Stimulated activated CD4-positive, alpha-beta T cell treated with anti-CD3 and anti-CD28 coated beads, Interleukin-2, amount 100 ng/mL, for 4 hours (primary cell): ENCODE measurements around the gene ARL2BP.

Experiments used
- DNase-seq: peaks from one replicate; pipeline ENCODE4 v3.0.0-alpha.2; 2020; ENCODE audit warnings: low read depth

The ARL2BP gene

DNA sequence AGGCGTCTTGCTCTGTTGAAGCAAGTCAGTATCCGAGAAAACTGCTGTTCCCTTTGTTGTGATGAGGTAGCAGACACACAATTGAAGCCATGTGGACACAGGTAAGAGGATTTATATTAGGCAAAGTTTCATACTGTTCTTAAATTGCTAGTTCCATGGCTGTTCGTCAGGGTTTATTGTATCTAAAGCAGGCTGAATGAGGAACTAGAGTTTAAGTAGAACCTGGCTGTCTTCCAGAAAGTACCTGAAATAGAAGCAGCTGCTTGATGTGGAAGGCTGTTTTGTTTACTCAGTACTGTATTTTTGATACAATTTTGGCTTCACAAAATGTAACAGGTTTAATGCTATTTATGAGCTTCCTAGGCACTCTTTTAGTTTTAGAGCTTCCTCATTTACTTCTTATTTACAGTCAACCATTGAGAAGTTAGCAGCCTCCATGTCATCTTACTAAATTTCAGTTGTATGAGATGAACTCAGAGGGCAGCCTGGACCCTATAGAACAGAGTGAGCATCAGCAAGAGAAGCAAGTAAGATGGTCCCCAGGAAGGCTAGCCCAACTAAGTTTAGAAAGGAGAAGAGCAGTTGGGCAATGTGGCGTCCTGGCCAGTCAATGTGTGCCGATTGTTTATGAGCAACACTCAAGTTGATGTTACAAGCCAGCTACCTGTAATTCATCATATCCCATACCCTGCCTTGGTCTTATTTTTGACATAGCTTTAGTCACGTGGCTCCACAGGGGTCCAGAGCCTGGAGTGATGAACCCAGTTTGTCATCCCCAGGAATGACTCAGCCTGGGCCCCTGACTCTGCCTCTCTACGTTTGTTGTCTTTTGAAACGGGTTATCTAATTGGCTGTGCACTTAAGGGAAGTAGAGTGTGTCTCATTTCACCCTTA, 9.7 kb upstream of the ARL2BP start:
- no peak for DNase-seq

DNA sequence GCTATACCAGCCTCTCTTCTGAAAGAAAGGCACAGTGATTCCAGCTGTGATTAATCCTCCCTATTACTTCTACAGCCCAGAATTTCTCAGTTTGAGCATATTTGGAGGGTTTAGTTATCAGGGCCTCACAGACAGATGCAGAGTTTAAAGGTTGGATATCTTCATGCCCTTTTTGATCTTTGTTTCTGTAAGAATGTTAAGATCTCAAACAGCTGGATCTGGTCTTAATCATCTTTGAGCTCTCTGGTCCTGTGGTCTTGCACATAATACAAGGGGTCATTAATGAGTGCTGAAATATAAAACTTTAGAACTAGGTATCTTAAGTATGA, 9.1 kb upstream of the ARL2BP start:
- DNase-seq: no peak

DNA sequence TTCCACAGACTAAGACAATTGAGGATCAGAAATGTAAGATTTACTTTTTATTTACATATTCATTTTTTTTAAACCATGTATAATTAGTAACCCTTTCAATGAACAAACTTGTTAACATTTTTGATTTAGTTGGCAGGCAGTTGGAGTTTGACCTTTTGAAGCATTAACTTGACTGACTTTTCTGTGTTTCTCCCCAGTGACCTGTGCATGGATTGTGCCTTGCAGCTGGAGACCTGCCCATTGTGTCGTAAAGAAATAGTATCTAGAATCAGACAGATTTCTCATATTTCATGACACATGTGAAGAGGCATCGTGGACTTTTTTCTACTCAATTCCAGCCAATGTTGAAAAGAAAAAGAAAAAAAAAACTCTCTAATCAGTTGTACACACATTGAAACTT, 6.4 kb upstream of the ARL2BP start:
- no peak for DNase-seq

DNA sequence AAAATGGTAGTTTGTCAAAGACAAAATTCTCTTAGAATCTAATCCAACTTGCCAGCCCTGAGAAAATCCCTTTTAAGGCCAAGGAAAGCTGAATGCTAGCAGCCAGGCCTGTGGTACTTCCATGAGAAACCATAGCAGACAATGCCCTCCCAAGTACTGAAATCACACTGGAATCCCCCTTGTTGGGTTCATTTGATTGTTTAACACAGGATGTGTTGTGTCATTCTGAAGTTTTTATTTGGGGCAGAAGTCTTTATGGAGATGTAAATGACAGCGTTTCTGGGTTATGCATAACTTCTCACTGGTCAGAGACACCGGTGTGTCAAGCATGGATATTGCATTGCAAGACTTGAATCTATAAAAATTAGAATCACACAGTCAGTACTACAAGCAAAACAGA, 6.0 kb upstream of the ARL2BP start:
- DNase-seq: no peak

DNA sequence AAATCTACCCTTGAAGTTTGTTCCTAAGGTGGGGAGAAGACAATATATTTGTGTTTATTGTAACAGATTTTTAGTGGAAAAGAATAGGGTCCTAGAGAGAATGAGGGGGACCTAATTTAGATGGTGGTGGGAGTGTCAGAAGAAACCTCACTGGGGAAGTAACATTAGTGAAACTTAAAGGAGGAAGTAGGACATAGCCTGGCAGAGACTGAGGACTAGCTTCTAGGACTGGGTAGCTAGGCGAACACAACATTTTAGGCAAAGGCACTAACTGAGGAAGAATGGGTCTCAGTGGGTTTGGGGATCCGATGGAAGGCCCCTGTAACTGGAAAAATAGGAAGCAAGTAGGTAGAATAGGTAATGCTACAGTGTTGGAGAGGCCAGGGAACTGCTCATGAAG, 4.2 kb upstream of the ARL2BP start:
- DNase-seq: no peak

DNA sequence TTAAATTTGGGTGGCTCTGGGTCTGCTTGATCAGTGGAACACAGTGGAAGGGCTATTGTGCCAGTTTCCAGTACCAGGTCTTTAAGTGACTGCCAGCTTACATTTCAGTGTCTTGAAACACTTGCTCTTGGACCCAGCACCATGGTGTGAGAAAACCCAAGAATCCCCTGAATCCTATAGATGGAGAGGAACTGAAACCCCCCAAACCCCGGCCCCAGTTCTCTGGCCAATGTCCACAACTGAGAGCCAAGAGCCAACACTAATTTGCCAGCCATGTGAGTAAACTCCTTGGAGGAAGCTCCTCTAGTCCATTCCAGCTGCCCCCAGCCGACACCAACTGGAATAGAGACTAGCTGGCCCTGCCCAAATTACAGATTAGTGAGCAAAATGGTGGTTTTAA, 2.4 kb upstream of the ARL2BP start:
- no peak for DNase-seq

DNA sequence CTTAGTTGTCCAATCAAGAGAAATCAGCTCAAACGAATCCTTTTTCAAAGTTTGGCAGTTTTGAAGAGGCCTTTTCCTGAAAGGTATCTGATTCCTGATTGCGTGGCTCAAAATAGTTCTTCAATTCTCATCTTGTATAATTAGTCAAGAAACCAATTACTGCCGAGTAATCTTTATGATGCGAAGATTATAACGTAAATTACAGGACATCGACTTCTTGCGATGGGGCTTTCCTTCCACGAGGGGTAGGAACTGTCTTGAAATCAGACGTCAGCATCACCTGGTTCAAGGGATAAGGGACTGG, 644 bp upstream of the ARL2BP start:
- DNase-seq: no peak

DNA sequence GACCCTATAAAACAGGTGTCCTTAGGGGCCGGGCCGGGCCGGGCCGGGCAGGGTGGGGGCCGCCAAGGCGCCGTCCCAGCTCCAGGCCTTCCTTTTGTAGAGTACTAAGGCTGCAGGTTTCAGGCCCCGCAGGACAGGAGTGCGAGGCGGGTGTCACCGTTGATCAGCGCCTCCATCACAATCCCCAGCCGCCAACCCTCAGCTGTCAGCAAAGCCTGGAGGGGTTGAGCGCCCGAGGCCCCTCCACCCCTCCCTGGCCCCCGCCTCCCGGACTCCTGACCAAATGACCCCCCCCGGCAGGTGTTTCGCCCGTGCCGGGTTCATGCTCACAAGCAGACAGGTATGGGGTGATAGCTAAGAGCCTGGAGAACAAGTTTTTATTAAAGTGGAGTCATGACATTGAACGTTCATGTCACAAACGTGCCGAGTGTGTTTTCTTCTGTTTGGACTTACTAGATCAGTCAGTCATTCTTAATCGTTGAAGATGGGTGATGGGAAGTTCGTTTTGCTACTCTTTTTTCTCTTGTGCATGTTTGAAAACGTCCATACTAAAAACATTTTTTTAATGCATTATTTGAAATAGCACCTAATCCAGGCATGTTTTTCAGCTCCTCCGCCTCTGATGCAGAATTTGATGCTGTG, 534 bp downstream of the ARL2BP start:
- DNase-seq: no peak

DNA sequence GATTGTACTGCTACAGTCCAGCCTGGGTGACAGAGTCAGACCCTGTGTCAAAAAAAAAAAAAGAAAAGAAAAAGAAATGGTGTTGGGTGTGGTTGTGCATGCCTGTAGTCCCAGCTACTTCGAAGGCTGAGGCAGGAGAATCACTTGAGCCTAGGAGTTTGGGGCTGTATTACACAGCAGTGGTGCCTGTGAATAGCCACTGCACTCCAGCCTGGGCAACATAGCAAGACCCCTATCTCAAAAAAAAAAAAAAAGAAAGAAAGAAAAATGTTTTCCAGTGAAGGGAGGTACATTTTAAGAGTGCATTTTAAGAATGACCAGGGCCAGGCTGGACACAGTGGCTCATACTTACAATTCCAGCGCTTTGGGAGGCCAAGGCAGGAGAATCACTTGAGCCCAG, 6.3 kb downstream of the ARL2BP start:
- no peak for DNase-seq

DNA sequence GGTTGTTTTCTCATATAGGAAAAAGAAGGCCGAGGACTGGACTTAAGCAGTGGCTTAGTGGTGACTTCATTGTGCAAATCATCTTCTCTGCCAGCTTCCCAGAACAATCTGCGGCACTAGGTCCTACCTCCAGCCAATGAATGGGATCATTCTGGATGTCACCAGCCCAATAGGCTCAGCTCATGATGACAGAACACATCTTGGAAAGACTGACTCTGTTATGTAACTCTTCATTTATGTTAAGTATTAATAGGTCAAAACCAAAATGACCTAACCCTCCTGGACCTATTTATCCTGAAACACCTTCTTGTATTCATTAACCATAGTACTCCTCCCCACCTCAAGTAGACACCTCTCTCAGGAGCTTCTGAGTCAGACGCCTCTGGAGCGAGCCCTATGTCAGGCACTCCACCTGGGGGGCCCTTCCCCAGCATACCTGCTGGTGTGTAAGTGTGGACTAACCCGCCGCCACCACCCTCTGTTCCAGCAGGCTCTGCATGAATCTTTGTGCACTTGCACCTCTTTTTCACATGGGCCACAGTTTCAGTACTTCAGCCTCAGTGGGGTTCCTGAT, 7.2 kb downstream of the ARL2BP start:
- no peak for DNase-seq

DNA sequence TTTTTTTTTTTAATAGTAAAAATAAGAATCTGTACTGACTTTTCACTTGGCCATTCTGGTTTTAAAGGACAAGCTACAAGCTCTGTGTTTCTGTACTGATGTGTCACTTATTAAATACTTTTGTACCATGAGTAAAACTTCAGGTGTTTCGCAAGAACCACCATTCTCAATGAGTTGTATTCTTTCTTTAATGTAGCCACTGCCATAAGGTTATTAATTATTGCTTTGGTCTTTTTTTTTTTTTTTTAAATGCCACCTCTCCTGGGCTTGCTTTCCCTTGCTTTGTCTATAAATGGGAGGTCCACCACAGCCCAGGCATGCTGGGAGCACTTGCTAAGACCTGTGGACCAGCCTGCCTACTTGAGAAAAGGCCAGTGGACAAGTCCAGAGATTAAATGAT, 8.4 kb downstream of the ARL2BP start:
- DNase-seq: no peak

DNA sequence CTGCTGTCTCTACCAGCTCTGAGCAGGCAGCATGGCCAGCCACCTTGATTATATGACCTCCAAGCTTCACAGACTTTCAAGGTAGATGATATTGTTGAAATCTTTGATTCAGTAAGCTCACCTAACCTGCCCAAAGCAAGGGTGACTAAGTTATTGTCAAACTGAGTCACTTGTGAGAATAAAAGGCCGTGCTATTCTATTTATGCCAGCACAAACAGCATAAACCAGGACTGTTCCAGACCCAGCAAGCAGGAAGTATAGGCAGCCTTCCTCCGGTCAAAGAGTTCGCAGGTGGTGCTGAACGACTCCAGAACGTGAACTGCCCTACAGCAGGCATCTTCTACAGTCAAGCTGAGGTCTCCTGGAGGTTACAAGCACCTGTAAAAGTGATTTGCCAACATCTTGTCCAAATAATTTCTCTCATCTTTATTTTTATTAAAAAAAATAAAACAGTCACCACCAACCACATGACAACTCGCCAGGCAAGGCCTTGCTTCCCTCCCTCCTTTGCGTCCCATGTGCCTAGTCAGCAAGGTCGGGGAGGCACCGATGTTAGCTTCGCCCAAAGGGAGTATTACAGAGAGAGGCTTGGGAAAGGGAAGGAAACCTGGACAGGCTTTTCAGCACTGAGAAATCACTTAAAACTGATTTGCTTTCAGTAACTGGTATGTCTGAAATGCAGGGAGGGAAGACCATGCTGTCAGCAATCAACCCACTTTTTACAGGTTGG, 10.8 kb downstream of the ARL2BP start:
- DNase-seq: no peak

DNA sequence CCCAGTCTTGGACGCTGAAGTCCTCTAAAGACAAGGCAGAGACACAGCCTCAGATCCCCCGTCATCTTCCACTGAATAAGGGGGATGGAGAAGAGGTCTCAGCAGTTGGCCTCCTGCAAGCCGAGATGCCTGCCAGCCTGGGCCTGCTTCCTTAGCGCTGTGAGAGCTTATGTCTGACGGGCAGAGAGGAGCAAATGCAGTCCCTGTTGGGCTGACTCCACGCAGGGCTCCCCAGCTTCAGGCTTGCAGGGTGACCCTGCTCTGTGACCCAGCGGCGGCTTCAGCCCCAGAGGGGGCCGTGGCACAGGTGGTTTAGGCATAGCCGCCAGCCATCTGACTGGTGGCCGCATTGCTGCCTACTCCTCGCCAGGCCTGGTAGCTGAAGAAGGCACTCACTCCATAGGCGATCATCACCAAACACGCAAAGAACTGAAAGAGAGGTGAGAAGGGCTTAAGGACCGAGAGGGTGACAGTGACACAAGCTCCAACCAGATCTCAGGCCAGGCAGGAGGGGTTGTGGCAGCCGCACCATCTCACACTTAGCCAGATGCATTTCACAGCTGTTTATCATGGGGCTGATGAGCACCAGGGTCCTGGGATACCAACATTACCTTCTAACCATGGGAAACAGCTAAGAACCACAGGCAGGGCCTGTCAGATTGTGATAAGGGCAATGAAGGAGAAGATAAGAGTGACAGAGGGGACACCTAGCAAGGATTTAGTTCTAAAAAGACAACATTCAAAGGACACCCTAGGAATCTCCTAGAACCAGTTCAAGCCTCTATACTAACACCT, 11.7 kb downstream of the ARL2BP start:
- DNase-seq: no peak

DNA sequence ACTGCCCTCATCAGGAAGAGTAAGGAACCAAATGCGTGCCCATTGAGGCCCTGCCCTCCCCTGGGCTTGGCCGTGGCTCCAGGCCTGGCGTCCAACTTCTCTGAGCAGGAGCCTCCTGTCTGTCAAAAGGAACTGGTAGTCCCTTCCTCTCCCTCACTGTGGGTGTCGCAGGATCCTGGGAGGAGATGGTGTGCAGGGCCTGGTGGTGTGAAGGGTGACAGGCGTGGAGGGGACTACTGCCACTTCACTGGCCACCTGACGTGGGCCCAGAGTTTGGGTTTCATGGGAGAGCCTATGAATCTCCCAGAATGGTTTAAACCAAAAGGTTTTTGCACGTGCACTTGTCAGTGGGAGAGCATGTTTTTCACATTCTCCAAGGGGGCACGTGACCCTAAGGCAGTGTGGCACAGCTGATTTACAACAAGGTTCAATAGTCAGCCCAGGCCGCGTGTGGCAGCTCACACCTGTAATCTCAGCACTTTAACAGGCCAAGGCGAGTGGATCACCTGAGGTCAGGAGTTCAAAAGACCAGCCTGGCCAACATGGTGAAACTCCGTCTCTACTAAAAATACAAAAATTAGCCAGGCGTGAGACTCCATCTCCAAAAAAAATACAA, 12.5 kb downstream of the ARL2BP start:
- no peak for DNase-seq

DNA sequence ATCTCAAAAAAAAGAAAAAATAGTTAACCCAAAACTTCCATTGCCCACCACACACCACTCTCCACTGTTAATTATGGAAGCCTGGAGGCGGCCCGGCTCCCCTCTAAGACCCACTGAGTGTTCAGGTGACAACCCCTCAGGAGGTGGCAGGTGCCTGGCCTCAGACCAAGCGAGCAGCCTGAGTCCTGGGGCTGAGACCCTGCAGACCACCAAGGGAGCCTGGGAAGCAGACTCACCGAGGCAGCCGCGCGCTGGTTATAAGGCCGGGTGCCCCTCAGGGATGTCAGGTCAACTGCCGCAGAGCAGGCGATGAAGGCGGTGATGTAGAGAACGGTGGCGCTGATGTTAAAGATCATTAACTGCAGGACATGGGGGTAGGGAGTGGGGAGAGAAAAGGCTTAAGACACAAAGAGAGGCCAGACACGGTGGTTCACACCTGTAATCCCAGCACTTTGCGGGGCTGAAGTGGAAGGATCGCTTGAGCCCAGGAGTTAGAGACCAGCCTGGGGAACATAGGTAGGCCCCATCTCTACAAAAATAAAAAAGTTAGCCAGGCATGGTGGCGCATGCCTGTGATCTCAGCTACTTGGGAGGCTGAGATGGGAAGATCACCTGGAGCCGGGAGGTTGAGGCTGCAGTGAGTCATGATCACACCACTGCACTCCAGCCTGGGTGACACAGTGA, 13.3 kb downstream of the ARL2BP start:
- DNase-seq: no peak

DNA sequence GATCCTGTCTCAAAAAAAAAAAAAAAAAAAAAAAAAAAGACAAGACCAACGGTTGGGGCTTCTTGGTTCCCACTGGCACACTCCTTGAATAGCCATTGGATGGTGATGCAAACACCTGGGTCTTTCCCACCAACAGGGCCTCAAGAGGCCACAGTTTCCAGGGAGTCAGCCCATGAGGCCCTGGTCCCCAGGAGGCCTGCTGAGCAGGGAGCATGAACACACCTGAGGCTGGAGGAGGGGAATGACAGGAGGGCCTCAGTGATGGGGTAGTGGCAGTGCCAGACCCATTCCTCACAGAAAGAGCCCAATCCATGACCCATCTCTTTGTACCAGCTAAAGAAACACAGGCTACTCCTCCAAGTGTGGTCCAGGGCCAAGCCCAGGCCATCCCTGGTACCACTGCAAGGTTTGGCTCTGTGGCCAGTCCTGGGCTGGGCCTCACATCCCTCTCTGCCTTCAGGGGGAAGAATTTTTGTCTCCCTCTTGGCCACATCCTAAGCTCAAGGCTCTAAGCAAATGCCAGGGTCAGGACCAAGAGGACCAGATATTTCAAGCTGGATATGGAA, 13.9 kb downstream of the ARL2BP start:
- no peak for DNase-seq

DNA sequence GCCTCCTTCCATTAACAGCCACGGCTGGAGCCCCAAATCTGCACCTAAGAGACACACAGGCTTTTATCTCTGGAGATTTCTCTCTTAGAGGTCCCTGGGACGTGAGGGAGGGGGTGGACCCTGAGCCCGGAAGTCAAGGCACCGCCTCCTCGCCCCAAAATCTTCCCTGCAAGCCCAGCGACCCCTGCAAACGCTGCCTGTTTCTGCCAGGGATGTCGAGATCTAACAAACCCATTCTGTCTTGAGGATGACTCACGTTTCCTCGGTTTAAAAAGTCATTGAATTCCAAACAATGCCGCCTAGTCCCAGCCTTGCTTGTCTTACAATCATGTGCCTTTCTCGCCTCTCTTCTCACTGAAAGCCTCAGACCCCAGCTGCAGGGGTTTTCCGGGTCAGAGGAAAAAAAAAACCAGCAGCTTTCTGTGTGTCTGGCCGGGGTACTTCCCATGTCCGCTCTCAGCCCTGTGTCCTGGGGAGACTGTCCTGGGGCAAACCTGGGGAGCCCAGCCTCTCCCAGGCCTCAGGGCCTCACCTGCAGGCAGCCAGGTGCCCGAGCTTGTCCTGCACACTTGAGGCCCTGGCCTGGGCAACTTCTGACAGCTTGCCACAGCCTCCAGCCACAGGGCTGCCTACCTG, 15.4 kb downstream of the ARL2BP start:
- no peak for DNase-seq

DNA sequence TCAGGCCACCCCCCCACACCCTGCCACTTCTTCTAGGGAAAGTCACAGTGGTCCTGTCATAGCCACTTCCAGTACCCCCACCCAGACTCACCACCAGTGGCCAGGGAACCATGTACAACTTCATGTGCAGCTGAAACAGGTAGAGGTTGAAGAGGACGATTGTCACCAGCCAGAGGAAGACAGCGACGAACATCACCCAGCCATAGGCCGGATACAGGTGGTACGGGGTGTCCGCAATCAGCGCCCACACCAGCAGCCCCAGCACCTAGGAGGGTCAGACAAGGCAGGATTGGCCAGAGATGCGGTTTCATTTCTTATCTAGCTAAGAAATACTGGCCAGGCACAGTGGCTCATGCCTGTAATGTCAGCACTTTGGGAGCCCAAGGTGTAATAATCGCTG, 16.7 kb downstream of the ARL2BP start:
- no peak for DNase-seq

DNA sequence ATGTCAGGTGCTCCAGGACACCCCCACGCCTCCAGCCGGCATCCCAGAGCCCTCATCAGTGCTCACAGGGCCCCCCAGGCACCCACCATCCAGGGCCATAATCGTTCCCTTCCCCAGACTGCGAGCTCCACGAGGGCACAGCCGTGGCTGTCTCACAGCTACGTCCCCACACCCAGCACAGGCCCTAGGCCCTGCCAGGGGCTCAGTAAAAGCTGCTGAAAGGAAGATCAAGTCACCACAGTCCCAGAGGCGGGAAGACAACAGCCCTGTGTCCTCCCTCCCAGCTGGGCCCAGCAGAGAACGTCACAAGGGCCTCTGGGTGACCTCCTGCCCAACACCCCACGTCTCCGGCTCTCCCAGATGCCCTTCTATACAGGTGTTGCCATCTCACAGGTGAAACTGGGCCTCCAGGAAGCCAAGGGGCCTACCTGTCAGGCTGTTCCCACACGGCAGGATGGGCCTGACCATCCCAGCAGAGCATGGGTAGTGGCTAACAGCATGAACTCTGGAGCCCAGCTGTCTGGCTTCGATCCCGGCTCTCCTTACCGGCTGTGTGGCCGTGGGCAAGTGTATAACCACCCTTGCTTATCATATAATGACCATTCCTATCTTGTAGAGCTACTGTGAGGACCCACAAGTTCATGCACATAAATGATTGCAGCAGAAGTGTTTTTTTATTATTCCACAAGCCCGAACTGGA, 17.9 kb downstream of the ARL2BP start:
- no peak for DNase-seq
